ENCODE results near the gene MED7. TPM values are rescaled to one million over a fixed set of nuclear protein-coding genes. Genes with fewer than 3 reads are reported as not detected.

The MED7 gene
- total RNA-seq, 1 donor from 2014 or later, result 44.4 TPM

- no peak for DNase-seq (ENCODE audit: low spot score in 2 of 2)
- no peak for FAIRE-seq
Measured at GRCh38 chr5:157108976-157109375, 33.7 kb downstream of the MED7 start, which contains the start of gene HAVCR2. Gene HAVCR2 (minus strand): TSS chr5:157109044. CDS start chr5:157108983, 61 bp downstream.

GRCh38 chr5:157107508-157107907, 35.2 kb downstream of the MED7 start:
- DNase-seq (ENCODE audit: low spot score in 2 of 2), result no peak
- FAIRE-seq, result no peak

- no peak for DNase-seq (ENCODE audit: low spot score in 2 of 2)
Measured at GRCh38 chr5:157106630-157107461, 35.8 kb downstream of the MED7 start.

GRCh38 chr5:157100140-157100679, 42.5 kb downstream of the MED7 start:
- DNase-seq (ENCODE audit: low spot score in 2 of 2), result no peak
- no peak for FAIRE-seq

More at GRCh38 chr5:157106630-157107461, 35.8 kb downstream of the MED7 start:
- no peak for FAIRE-seq

GRCh38 chr5:157088342-157088990, 54.2 kb downstream of the MED7 start:
- no peak for DNase-seq (ENCODE audit: low spot score in 2 of 2)
- FAIRE-seq, result no peak

Other genes starting within 250 kb of the MED7 start
- gene TIMD4, start 179.6 kb downstream of the MED7 start, total RNA-seq, result under 0.01 TPM
- 0.82 TPM for gene HAVCR1, start 83.7 kb downstream of the MED7 start, total RNA-seq
- gene HAVCR2, start 33.8 kb downstream of the MED7 start, total RNA-seq, result 7.3 TPM
- not detected for gene GARIN3, start 23.4 kb upstream of the MED7 start, total RNA-seq
- not detected for gene ITK, start 38.0 kb upstream of the MED7 start, total RNA-seq
- gene CYFIP2, start 123.3 kb upstream of the MED7 start, total RNA-seq, result 71.7 TPM